OCI-M2 (cell line): Measurements from ENCODE around the gene NVL.
"Not testable (repeated sequence)": the region's sequence is repeated elsewhere in the genome, so short reads cannot be mapped to it uniquely, and the experiment has no call there.

Experiments
- DNase-seq: peaks from one replicate; lab custom pipeline; 2025; ENCODE audit not compliant: unreplicated experiment; lab: John Stamatoyannopoulos, UW

Gene NVL

GRCh38 chr1:224338150-224338838 is 8.3 kb upstream of the NVL start:
- no peak for DNase-seq

DNA sequence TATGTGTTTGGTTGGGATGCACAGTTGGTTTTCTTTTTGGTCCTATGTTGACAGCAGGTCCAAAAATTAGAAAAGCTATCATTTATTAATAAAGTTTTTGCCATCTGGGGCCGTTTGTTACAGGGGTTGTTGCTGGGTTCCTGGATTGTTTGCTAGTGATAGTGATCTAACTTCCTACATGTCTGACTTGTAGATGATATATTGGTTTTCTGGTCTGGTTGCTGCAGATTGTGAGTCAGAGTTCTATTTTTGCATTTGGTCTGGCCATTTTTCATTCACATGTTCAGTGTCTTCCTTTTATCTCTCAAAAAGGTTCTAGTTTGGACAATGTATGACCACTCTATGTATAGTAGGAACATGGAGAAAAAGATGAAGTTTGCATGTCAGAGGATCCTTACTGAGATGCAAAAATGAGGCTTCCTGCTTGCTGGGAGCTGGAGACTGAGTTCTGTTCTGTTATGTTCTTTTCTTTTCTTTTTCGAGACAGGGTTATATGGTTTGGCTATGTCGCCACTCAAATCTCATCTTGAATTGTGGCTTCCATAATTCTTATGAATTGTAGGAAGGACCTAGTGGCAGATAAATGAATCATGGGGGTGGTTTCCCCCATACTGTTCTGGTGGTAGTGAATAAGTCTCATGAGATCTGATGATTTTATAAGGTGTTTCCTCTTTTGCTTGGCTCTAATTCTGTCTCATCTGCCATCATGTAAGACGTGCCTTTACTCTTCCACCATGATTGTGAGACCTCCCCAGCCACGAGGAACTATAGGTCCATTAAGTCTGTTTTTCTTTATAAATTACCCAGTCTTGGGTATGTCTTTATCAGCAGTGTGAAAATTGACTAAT is 4.2 kb upstream of the NVL start:
- DNase-seq = no peak

DNA sequence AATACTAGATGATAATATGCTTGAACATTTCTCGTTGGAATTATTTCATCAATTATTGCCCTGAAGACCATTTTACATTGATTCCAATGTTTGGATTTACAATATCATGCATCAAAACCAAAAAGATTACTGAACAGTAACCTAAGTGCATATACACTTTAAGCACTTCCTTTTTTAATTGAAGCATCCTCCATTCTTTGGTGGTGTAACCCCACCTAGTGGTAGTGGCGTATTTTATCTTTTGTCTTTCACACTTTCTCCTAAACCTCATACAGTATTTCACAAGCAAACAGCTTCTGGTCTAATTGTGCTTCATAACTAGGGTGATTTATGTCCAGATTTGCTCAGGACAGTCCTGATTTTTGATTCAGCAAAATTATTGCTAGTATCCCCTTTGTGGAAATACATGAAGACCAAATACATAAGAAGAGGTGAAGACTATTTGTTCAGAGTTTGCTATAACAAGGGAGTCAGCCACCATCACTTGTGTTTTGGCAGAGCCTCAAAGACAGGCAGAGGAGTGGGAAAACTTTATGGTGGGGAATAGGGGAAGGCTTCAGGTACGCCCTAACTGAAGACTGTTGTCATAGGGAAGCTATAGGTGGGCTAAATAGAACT is 3.4 kb upstream of the NVL start:
- no peak for DNase-seq

DNA sequence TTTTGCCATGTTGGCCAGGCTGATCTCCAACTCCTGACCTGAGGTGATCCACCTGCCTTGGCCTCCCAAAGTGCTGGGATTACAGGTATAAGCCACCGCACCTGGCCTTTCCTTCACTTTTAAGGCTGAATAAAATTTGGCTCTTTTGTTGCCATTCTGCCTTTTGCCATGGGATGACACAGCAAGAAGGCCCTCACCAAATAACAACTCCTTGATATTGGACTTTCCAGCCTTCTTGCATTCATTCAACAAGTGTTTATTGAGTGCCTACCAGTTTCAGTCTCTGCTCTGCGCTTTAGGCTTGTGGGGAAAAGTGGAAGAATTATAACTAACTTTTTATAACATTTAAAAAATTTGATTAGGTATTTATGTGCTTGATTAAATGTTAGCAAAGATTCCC is 1.9 kb upstream of the NVL start:
- DNase-seq = no peak

DNA sequence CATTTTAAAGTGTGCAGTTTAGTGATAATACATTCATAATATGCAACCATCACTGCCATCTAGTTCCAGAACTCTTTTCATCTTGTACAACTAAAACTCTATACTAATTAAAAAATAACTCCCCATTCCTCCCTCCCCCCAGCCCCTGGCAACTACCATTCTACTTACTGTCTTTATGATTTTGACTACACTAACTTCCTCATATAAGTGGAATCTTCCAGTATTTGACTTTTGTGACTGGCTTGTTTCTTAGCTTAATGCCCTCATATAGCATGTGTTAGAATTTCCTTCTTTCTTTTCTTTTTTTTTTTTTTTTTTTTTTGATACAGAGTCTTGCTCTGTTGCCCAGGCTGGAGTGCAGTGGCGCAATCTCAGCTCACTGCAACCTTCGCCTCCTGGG is 1.4 kb upstream of the NVL start:
- no peak for DNase-seq

- no peak for DNase-seq
Measured at GRCh38 chr1:224329484-224329841, 509 bp downstream of the NVL start.

DNA sequence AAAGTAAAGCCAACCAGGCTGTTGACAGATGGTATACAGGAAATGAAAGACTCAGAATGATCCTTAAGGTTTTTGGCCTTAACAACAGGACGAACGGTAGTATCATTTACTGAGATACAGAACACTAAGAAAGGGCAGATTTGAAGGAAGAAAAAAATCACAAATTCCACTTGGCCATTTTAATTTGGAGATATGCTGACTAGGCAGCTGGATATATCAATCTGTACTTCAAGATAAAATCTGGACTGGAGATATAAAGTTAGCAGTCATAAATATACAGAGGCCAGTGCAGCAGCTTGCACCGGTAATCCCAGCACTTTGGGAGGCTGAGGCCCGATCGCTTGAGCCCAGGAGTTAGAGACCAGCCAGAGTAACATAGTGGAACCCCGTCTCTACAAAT is 1.3 kb downstream of the NVL start:
- no peak for DNase-seq

DNA sequence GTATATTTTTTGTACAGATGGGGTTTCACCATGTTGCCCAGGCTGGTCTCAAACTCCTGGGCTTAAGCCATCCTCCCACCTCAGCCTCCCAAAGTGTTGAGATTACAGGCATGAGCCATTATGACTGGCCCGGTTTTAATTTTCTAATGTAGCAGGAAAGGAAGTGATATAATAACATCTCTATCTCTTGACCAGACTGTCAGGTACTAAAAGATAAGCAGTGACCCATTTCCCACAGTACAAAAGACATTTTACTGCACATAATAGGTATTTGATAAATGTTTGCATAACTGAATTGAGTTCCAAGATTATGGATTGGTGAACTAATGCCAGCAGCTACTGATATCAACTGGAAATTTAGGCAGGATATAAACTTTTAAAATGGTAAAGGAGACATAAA is 4.0 kb downstream of the NVL start:
- no peak for DNase-seq

DNA sequence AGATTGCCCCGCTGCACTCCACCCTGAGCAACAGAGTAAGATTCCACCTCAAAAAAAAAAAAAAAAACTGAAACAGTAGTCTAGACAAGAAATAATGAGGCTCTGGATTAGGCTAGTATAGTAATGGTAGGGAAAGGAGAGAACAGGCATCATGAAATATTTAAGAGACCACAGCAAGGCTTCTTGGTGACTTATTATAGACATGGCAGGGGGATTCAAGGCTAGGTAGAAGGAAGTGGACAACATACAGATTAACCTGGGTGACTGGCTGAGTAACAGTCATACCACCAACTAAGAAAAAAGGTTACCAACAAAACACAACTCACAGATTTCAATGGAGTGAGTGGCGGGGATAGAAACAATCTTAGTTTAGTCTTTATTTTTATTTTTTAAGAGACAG is 8.3 kb downstream of the NVL start:
- DNase-seq = no peak

GRCh38 chr1:224317383-224318045 is 12.5 kb downstream of the NVL start:
- DNase-seq = no peak

GRCh38 chr1:224312025-224312424 is 17.9 kb downstream of the NVL start:
- no peak for DNase-seq

GRCh38 chr1:224311503-224311902 is 18.5 kb downstream of the NVL start:
- DNase-seq = not testable (repeated sequence)

DNA sequence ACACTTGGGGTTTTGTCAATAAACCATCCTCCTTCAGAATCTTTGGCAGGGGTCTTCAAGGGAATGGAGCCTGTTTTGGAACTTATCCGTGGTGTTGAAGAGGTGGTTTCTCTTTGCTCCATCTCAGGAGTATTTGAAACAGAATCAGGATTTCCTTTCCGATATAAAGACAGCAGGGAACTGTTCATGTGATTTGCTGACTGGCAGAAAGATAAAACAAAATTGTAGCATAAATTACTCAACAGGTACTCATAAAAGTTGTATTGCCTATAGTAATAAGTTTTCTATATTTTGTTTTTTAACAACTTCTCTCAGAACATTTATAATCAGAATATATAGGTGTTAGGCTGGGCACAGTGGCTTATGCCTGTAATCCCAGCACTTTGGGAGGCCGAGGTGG is 21.9 kb downstream of the NVL start:
- DNase-seq = no peak

GRCh38 chr1:224304767-224305166 is 25.2 kb downstream of the NVL start:
- DNase-seq = no peak

GRCh38 chr1:224302947-224303346 is 27.0 kb downstream of the NVL start:
- no peak for DNase-seq

GRCh38 chr1:224301391-224301790 is 28.6 kb downstream of the NVL start:
- DNase-seq = no peak

- no peak for DNase-seq
Measured at GRCh38 chr1:224300346-224300745, 29.6 kb downstream of the NVL start.

DNA sequence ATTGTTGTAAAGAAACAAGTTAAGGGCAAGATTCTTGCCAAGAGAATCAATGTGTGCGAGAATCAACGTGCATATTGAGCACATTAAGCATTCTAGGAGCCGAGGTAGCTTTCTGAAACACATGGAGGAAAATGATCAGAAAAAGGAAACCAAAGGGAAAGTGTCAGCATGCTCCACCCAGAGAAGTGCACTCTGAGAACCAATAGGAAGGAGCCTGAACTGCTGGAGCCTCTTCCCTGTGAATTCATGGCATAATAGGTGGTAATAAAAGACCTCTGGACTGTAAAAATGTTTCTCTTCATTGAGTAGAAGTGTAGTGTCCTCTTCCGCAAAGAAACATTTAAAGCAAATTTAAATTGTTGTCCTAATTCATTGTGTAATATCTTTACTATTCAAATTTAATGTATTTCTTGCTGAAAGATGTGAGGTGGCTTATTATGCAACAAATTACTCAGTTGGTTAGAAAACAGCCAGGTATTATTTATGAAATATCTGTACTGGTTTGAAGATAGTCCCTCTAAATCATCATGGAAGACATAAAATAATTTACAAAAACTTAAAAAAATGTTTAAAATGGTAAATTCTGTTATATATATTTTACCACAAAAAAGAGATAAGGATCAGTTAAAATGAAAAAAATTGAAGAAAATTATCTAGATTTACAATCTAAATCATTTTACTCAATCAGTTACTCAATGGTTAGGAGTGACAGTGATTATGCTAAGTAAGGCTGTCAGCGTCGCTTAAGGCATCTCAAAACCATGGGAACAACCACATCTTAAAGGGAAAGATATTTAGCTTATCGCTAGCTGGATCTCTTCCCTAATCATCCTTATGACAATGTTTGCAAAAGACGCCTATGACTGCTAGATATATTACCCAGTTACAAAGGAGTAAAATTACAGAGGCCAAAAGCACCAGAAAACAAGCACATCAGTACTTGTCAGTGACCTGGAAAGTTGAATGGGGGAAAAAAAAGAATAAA is 31.3 kb downstream of the NVL start:
- no peak for DNase-seq

DNA sequence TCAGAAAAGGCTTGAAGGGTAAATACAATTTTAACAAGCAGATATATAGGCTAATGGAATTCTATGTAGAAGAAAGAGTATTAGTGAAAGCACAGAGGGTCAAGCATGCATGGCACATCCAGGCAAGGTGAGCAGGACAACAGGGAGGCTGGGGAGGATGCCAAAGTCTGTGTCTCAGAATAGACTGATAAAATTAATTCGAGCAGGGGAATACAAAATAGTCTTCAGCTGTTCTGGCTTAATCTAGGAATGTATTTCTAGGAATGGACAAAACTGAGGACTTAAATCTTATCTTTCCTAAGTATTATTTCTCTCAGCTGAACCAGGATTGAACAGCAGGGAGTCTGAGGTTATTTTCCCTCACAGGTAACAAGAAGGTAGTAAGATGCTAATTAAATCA is 35.2 kb downstream of the NVL start:
- no peak for DNase-seq

- no peak for DNase-seq
Measured at GRCh38 chr1:224292419-224292818, 37.6 kb downstream of the NVL start.

DNA sequence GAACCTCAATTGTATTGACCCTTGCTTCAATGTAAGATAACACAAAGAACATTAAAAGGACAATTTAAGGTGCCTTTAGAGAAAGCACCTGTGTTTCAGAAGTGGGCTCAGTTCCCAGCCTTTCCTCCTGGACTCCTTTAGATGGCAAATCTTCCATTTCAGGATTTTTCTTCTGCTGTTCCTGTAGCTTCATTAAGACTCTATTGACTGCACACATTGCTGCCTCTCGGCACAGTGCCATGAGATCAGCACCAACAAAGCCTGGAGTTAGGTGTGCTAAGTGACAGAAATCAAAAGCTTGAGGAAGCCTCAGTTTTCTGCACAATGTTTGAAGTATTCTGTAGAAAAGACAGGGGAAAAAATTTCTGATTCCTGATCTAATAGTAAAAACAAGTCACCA is 40.6 kb downstream of the NVL start:
- DNase-seq = no peak
